ENCODE data around the gene LDLR. TPM values are rescaled to one million over a fixed set of nuclear protein-coding genes. Genes with fewer than 3 reads are reported as not detected.
A peak's percentile ranks its signal among the peaks of the same experiment; 100 is the strongest.
"Not testable (repeated sequence)": the region's sequence is repeated elsewhere in the genome, so short reads cannot be mapped to it uniquely, and the experiment has no call there.

LDLR gene
- total RNA-seq, 4 donors from 2014 or later: 14.9 to 68.1 (median 32.6) TPM

DNA sequence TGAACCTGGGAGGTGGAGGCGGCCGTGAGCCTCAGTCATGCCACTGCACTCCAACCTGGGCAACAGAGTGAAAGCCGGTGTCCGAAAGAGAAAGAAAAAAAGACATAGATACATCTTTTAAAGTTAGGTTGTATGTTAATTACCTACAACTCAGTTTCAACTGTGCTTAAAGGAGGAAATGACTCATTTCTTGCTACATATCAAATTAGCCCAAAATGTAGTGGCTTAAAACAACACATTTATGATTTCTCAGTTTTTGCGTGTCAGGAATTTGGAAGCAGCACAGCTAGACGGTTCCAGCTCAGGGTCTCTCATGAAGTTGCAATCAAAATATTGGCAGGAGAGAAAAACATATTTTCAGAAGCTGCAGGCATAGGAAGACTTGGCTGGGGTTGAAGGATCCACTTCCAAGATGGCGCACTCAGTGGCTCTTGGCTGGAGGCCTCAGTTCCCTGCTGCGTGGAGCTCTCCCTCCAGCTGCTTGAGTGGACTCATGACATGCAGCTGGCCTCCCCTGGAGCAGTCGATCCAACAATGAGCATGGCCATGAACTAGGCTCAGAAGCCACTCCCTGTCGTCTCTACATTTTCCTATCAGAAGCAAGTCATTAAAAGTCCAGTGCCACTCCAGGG lies 7.1 kb downstream of the LDLR start:
- peaks cover 0 to 70% (median 10%) of the 10 kb centered on the region in 3 donors for H3K4me1 ChIP-seq

DNA sequence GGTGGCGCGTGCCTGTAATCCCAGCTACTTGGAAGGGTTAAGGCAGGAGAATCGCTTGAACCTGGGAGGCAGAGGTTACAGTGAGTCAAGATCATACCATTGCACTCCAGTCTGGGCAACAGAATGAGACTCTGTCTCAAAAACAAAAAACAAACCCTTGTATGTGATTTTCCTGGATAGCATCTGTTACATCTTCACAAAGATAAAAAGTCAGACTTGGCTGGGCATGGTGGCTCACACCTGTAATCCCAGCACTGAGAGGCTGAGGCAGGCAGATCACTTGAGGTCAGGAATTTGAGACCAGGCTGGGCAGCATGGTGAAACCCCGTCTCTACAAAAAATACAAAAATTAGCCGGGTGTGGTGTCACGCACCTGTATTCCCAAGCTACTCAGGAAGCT lies 8.1 kb downstream of the LDLR start:
- not testable (repeated sequence) for H3K4me3 ChIP-seq, H3K9me3 ChIP-seq, ATAC-seq, H3K27me3 ChIP-seq
- peaks cover 0 to 22% of the 10 kb centered on the region in 2 donors for H3K36me3 ChIP-seq
- H3K27ac ChIP-seq: peak overlapping the region in 2 of 4 donors; percentile 96 to 98
- H3K4me1 ChIP-seq: peaks cover 0 to 59% (median 9%) of the 10 kb centered on the region in 3 donors
- 84 to 100% methylated on average over 3 of the region's 6 CpGs for WGBS, 2 donors (ENCODE audit: low coverage in 1 of 2)

More for the DNA sequence above, 7.1 kb downstream of the LDLR start:
- Histone ChIP-seq H3K36me3 (peaks cover 0 to 13% of the 10 kb centered on the region in 2 donors), H3K27me3 (no peaks in the 10 kb centered on the region), H3K9me3 (peaks cover 0 to 4% (median 0%) of the 10 kb centered on the region in 3 donors), H3K4me3 (no peak overlapping the region), H3K27ac (peak overlapping the region; percentile 10 to 98 (median 84))
- TF ChIP-seq POLR2A (IDR thresholded peaks at IDR 0.05) (no peak), POLR2AphosphoS5 (IDR thresholded peaks at IDR 0.05) (peak; percentile 68), EP300 (IDR thresholded peaks at IDR 0.05) (no peak)
- TF ChIP-seq, protein P1, sequence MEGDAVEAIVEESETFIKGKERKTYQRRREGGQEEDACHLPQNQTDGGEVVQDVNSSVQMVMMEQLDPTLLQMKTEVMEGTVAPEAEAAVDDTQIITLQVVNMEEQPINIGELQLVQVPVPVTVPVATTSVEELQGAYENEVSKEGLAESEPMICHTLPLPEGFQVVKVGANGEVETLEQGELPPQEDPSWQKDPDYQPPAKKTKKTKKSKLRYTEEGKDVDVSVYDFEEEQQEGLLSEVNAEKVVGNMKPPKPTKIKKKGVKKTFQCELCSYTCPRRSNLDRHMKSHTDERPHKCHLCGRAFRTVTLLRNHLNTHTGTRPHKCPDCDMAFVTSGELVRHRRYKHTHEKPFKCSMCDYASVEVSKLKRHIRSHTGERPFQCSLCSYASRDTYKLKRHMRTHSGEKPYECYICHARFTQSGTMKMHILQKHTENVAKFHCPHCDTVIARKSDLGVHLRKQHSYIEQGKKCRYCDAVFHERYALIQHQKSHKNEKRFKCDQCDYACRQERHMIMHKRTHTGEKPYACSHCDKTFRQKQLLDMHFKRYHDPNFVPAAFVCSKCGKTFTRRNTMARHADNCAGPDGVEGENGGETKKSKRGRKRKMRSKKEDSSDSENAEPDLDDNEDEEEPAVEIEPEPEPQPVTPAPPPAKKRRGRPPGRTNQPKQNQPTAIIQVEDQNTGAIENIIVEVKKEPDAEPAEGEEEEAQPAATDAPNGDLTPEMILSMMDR (IDR thresholded peaks at IDR 0.05): no peak
- ATAC-seq: peak; percentile 56
- 40 to 67% methylated on average over 6 to 10 of the region's 10 CpGs for WGBS, 2 donors (ENCODE audit: low coverage in 1 of 2)

DNA sequence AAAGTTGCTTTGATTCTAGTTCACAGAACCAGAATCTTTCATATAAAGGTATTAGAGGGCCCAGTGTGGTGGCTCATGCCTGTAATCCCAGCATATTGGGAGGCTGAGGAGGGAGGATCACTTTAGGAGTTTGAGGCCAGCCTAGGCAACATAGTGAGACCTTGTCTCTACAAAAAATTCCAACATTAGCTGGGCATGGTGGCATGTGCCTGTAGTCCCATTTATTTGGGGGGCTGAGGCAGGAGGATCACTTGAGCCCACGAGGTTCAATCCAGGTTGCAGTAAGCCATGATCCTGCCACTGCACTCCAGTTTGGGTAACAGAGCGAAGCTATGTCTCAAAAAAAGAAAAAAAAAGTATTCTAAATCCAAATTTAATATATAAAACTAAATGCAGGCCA lies 9.1 kb downstream of the LDLR start:
- no peak overlapping the region for H3K4me3 ChIP-seq
- H3K27ac ChIP-seq: no peak overlapping the region
- no peak for ATAC-seq
- 80 to 100% methylated on average over 1 to 2 of the region's 2 CpGs for WGBS, 2 donors (ENCODE audit: low coverage in 1 of 2)
- peaks cover 0 to 4% (median 0%) of the 10 kb centered on the region in 3 donors for H3K9me3 ChIP-seq
- H3K36me3 ChIP-seq: peaks cover 0 to 32% of the 10 kb centered on the region in 2 donors
- H3K4me1 ChIP-seq: peaks cover 0 to 51% (median 9%) of the 10 kb centered on the region in 3 donors
- TF ChIP-seq POLR2A (IDR thresholded peaks at IDR 0.05) (no peak), EP300 (IDR thresholded peaks at IDR 0.05) (no peak), POLR2AphosphoS5 (IDR thresholded peaks at IDR 0.05) (no peak)
- TF ChIP-seq, protein P1 (IDR thresholded peaks at IDR 0.05): no peak
- no peaks in the 10 kb centered on the region for H3K27me3 ChIP-seq

DNA sequence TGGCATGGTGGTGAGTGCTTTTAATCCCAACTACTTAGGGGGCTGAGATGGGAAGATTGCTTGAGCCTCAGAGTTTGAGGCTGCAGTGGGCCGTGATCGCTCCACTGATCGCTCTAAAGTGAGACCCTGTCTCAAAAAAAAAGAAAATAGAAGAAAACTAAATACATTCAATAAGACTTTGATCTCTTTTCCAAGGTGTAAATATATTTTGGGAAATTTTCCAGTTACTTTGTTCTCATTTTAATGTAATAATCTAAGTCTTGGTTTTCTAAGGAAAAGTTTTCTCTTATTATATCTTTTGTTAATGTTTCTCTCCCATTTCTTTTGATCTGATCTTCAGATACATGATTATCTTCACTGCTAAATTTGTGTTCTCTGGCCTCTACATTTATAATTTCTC lies 9.6 kb downstream of the LDLR start:
- Histone ChIP-seq H3K36me3 (peaks cover 0 to 37% of the 10 kb centered on the region in 2 donors), H3K4me1 (peaks cover 0 to 46% (median 9%) of the 10 kb centered on the region in 3 donors), H3K27ac (no peak overlapping the region), H3K9me3 (peaks cover 0 to 4% (median 0%) of the 10 kb centered on the region in 3 donors), H3K4me3 (no peak overlapping the region), H3K27me3 (no peaks in the 10 kb centered on the region)
- 96 to 98% methylated on average over 3 of the region's 3 CpGs for WGBS, 2 donors (ENCODE audit: low coverage in 1 of 2)
- no peak for ATAC-seq
- TF ChIP-seq EP300 (IDR thresholded peaks at IDR 0.05): no peak
- no peak for TF ChIP-seq POLR2AphosphoS5 (IDR thresholded peaks at IDR 0.05)
- TF ChIP-seq POLR2A (IDR thresholded peaks at IDR 0.05): no peak
- TF ChIP-seq, protein P1 (IDR thresholded peaks at IDR 0.05): no peak

DNA sequence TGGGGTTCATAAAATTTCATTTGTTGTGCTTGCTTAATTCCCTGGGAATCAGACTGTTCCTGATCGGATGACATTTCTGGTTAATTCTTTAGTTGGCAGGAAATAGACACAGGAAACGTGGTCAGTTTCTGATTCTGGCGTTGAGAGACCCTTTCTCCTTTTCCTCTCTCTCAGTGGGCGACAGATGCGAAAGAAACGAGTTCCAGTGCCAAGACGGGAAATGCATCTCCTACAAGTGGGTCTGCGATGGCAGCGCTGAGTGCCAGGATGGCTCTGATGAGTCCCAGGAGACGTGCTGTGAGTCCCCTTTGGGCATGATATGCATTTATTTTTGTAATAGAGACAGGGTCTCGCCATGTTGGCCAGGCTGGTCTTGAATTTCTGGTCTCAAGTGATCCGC lies 10.8 kb downstream of the LDLR start:
- no peaks in the 10 kb centered on the region for H3K27me3 ChIP-seq
- no peak overlapping the region for H3K4me3 ChIP-seq
- peaks cover 0 to 4% (median 0%) of the 10 kb centered on the region in 3 donors for H3K9me3 ChIP-seq
- ATAC-seq: no peak
- H3K36me3 ChIP-seq: peaks cover 0 to 49% of the 10 kb centered on the region in 2 donors
- TF ChIP-seq POLR2A (IDR thresholded peaks at IDR 0.05) (no peak), POLR2AphosphoS5 (IDR thresholded peaks at IDR 0.05) (no peak), EP300 (IDR thresholded peaks at IDR 0.05) (no peak)
- TF ChIP-seq, protein P1 (IDR thresholded peaks at IDR 0.05): no peak
- no peak overlapping the region for H3K27ac ChIP-seq
- peaks cover 0 to 34% (median 9%) of the 10 kb centered on the region in 3 donors for H3K4me1 ChIP-seq
- WGBS, 2 donors (ENCODE audit: low coverage in 1 of 2): 66 to 72% methylated on average over 2 to 11 of the region's 12 CpGs
